ENCODE results near the gene ZNF260.
"Not testable (repeated sequence)": the region's sequence is repeated elsewhere in the genome, so short reads cannot be mapped to it uniquely, and the experiment has no call there.

ZNF260 gene

DNA sequence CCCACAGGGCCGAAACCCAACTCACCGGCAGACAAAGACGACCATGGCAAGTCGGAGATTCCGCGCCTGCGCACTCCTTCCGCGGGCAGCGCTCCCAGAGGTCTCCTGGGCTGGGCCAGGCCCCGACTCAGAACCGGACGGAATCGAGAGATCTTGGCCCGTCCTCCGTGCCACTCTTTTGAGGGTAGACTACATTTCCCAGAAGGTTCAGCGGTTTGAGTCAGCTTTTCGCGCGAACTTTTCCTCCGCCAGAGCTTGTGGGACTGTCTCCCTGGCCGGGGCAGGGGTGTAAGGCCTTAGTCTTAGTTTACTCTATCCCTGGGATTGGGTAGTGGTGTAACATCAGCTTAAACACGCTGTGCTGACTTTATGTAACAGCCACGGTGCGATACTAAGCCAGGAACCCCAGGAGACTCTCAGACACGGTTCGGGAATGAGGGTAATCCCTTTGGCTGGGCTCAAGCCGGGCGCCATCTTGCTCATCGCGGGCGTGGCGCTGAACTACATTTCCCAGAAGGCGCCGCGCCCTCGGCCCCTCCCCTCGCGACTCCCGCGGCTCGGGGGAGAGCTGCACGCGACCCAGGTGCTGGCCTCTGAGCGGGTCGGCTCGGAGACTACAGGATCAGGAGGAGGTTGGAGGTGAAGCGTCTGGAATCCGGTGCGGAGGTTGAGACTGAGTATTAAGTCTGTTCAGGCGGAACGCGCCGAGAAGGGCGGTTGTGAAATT lies at the start of gene ZNF260:
Gene ZNF260, minus strand, starts transcription at position 78 of the 727 bp plus-strand sequence. CDS start 13,033 bp downstream, outside the sequence.
- DNase-seq = peak; percentile 91

DNA sequence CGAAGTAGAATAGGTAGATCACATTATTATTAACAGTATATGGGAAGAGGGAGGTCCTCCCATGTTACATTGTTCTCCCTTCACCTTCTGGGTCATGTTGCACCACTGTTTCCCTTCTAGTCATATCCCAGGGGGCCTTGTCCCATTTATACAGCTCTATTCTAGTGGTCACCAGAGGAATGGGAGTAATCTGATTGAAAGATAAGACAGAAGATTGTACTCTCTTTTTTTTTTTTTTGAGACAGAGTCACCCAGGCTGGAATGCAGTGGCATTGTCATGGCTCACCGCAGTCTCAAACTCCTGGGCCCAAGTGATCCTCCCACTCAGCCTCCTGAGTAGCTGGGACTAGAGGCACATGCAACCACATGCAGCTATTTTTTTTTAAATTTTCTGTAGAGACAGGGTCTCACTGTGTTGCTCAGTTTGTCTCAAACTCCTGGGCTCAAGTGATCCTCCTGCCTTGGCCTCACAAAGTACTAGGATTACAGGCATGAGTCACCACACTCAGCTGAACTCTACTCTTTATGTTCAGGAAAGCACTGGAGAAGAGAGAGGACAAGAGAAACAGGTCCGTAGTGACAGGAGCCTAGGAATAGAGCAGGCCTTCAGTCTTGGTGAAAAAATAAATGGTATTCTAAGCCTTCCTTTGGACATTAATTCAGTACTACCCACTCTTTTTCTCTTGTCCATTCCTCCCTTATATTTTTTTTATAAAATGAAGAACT lies 49.4 kb upstream of the ZNF260 start:
- no peak for DNase-seq

DNA sequence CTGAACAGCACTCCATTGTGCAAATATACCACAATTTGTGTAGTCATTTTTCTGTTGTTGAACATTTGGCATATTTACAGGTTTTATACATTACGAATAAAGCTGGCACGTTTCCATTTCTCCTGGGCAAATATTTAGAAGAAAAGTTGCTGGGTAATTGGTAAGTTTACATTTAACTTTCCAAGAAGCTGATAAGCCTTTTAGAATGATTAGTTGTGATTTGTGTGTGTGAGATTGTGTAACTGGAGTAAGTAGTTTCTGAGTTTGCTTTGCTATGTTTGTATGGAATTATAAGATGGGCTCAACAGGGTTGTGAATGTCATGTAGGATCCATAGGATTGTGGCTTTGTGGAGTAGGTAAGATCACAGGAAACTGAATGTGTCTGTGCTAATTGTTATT lies 46.7 kb upstream of the ZNF260 start:
- DNase-seq = no peak

DNA sequence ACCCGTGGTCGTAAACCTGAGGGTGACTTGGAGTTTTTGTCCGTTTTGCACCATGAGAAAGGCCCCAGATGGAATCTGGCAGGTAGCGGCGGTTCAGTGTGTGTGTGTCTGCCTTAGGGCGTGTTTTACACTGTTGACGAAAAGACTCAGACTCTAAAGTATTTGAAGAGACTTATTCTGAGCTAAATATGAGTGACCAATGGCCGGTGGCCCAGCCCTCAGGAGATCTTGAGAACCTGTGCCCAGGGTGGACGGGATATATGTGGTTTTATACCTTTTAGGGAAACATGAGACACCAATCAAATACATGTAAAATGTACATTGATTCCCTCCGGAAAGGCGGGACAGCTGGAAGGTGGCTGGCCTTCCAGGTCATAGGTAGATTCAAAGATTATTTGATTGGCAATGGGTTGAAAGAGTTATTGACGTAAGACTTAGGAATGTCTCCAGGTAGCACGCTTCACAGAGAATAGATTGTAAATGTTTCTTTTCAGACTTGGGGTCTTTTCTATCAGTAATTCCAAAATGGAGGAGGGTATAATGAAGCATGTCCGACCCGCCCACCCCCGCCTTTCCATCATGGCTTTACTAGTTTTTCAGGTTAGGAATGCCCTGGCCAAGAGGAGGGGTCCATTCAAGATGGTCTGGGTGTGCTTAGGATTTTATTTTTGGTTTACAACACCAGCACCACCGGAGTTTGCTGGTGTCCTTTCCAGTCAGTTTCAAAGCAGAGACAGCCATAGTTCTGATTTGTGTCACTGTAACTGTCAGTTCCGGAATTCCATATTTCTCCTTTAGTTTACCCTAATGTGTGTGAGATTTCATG lies 46.0 kb upstream of the ZNF260 start:
- no peak for DNase-seq

DNA sequence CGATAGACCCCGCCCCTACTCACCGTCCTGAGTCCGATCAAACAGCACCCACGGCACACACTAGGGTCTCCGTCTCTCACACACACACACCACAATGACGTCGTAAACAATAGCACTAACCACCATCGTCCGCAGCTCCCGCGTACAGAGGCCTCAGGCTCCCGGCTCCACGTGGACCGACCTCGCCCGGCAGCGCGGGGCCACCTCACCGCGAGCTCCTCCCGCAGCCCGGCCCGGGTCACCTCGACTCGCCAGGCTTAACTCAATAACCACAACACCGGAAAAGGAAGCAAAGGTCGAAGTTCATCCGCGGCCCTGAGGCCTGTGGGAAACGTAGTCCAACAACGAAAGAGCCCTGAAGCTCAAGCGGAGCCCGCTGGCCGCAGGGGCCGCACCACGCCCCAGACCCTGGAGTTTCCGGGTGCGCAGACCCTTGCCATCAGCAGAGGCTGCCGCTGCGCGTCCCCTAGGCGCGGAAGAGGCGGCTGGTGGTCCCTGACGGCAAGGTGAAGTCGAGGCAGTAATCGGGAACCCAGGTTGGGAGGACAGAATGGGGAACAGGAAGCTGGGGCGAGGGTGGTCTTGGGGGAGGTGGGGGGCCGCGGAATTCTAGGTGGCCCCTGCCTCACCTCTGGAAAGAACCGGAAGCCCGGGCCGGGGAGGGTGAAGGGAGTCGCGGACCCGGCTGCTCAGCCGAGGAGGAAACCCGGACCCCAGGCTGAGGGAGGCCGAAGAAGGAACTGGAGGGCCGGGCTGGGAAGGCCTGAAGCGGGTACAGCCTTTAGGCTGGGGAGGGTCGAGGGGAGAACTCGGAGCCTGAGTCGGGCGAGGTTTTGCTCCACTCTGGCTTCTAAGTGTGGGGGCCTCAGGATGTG lies 45.2 kb upstream of the ZNF260 start, which contains the start of gene ZNF529:
Gene ZNF529, minus strand, starts transcription at position 273 of the 875 bp plus-strand sequence. CDS start 946 bp downstream, outside the sequence.
- peak; percentile 89 for DNase-seq

DNA sequence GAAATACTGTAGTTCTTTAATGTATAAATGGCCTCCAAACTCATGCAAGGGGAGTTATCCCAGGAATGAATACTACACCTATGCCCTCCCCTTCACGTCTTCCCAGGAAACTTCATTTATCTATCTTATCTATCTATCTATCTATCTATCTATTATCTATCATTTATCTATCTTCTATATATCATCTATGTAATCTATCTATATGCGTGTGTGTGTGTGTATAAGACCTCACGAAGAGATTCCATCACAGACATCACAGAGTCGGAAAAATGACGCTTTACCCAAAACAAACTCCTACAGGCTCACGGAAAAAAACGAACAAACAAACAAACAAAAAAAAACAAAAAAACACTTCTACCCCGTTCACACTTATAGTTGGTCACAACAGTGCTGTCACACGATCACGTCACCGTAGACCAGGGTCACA lies 44.5 kb upstream of the ZNF260 start:
- no peak for DNase-seq

DNA sequence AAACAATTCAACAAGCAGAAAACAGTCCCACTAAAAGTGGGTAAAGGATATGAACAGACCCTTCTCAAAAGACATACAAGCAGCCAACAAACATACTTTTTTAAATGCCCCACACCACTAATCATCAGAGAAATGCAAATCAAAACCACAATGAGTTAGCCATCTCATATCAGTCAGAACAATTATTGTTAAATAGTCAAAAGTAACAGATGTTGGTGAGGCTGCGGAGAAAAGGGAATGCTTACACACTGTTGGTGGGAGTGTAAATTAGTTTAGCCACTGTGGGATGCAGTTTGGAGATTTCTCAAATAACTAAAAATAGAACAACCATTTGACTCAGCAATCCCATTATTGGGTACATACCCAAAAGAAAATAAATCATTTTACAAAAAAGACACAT lies 36.3 kb upstream of the ZNF260 start:
- no peak for DNase-seq

DNA sequence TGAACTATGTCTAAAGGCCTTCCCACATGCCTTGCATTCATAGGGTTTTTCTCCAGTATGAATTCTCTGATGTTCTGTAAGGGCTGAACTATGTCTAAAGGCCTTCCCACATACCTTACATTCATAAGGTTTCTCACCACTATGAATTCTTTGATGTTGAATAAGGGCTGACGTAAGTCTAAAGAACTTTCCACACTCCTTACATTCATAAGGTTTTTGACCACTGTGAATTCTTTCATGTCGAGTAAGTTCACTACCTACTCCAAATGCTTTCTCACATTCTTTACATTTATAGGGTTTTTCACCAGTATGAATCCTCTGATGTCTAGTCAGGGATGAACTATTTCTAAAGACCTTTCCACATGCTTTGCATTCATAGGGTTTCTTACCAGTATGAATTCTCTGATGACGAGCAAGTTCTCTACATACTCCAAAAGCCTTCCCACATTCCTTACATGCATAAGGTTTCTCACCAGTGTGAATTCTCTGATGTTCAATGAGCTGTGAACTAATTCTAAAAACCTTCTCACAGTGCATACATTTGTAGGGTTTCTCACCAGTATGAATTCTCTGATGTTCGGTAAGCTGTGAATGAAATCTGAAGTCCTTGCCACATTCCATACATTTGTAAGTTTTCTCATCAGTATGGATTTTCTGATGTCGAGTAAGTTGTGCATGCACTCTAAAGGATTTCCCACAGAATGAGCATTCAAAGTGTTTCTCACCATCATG lies 19.1 kb upstream of the ZNF260 start:
- no peak for DNase-seq

DNA sequence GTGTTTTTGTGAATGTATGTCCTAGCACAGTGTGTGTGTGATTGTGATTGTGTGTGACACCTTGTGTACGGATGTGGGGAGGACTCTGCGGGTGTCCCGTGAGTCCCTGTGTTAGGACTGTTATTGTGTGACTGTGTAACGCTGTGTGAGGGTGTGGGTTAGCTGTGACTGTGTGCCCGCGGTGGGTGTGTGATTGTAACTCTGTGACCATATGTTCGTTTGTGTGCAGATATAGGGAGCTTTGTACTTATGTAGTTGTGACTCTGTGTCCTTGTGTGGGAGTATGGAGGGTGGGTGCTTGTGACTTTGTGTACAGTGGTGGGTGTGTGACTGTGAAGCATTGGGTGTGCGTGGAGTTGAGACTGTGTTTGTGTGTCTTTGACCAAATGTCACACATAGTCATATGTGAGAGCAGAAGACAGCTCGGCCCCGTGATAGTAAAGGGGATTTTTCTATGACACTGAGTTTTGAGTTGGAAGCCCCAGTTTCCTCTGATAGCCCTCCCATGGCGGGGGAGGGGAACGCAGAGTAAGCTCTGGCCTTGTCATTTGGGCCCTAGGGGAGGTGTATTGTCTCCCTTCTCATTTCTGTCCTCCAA lies 949 bp upstream of the ZNF260 start:
- DNase-seq = peak; percentile 23

DNA sequence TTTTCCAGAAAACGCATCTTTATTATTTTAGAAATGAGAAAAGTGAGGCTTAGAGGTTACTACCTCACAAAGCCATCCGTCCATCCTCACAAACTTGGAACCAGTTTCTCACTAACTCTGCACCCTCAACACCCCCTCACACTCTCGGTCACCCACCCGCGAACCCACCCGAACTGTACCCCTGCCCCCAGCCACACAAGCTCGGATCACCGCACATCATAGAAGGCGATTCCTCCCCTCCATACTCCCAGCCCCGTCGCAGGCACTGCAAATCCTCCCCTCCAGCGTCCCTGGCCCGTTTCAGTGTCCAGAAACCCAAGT lies 238 bp downstream of the ZNF260 start:
- no peak for DNase-seq

DNA sequence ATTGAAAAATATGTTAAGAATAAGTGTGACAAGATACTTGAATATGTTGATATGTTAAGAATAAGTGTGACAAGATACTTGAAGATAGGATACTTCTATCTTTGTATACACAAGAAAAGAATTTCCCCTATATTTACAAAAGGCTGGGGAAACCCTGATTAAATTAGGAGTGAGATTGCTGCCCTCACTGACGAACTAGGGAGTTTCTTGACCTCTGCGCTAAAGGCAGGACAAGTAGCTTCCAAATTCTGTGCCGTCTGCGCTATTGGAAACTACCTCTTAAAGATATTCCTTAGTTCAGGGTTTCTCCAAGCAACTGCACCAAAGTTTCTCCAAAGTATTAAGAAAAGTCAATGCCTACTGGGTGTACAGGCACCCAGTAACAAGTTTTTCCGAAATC lies 730 bp downstream of the ZNF260 start:
- DNase-seq = peak; percentile 5

DNA sequence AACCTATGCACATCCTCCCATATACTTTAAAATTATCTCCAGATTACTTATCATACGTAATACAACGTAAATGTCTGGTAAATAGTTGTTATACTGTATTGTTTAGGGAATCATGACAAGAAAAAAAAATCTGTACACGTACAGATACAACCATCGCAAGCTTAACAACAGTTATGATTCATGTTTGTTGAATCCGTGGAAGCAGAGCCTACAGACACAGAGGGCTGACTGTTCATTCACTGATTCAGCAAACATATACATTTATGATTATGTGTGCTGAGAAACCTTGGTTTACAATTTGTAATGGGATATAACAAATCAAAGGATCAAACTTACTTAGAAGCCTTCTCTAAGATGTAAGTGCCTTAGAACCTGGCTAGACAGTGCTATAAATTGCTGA lies 1.5 kb downstream of the ZNF260 start:
- no peak for DNase-seq

DNA sequence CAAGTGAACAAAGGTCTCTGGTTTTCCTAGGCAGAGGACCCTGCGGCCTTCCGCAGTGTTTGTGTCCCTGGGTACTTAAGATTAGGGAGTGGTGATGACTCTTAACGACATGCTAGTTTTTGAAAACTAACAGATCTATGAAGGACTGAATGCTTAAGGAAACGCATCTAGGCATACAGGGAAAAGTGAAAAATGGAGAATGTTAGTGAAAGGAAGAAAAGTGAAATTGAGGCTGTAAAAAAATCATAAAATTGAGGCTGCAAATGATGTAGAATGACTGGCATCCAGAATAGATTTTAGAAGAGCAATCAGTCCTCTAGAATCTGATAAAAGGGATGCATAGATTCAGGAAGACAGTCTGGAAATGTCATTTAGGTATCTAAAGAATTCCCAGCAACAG lies 3.5 kb downstream of the ZNF260 start:
- DNase-seq = no peak

DNA sequence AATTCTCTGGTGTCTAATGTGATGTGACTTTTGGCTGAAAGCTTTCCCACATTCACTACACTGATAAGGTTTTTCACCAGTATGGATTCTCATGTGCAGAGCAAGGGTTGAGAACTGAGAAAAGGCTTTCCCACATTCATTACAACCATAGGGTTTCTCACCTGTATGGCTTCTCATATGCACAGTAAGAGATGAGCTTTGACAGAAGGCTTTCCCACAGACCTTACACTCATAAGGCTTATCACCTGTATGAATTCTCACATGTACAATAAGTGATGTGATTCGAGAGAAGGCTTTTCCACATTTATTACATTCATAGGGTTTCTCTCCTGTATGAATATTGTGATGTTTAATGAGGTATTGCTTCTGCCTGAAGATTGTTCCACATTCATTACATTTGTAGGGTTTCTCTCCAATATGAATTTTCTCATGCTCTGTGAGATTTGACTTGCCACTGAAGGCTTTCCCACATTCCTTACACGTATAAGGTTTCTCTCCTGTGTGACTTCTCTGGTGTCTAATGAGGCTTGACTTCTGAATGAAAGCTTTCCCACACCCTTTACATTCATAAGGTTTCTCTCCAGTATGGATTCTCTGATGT lies 14.0 kb downstream of the ZNF260 start:
- no peak for DNase-seq

DNA sequence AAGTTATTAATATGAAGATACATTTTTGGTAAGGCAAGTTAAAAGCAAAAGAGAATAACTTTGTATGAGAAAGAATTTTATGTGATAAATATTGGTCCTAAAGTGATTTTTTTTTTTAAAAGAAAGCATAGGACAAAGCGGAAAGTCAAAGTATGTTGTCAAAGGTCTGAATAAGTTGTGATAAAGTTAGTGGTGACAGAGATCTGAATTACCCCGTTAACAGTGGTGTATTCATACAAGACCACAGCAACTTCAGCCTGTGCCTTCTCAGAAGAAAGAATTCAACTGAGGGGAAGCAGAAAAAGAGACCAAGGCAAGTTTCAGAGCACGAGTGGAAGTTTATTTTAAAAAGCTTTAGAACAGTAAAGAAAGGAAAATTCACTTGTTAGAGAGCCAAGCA lies 19.7 kb downstream of the ZNF260 start:
- no peak for DNase-seq

DNA sequence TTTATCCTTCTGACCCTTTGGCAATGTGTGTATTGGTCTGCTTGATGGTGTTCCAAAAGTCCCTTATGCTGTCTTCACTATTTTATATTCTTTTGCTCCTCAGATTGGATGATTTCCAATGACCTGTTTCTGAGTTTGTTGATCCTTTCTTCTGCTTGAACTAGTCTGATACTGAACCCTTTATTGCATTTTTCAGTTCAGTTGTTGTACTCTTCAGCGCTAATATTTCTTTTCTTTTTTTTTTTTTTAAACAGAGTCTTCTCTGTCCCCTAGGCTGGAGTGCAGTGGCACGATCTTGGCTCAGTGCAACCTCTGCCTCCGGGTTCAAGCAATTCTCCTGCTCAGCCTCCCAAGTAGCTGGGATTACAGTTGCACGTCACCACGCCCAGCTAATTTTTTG lies 26.1 kb downstream of the ZNF260 start:
- DNase-seq = no peak

DNA sequence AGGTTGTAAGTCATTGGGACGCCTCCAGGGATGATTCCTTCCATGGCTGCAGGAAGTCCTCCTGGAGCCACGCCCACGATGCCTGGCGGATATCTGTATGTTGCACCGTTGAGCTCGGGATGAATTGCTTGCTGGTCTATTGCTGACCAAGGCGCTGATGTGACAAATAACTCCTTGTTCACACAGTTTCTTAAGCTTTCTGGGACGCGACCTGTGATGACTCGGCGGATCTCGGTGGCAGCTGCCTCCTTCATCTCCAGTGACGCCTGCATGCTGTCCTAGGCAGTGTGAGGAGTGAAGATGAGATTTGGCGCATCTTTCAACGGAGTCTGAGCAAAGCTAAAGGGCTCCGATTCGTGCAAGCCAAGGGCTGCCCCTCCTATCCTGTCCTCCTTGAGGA lies 31.1 kb downstream of the ZNF260 start:
- no peak for DNase-seq

DNA sequence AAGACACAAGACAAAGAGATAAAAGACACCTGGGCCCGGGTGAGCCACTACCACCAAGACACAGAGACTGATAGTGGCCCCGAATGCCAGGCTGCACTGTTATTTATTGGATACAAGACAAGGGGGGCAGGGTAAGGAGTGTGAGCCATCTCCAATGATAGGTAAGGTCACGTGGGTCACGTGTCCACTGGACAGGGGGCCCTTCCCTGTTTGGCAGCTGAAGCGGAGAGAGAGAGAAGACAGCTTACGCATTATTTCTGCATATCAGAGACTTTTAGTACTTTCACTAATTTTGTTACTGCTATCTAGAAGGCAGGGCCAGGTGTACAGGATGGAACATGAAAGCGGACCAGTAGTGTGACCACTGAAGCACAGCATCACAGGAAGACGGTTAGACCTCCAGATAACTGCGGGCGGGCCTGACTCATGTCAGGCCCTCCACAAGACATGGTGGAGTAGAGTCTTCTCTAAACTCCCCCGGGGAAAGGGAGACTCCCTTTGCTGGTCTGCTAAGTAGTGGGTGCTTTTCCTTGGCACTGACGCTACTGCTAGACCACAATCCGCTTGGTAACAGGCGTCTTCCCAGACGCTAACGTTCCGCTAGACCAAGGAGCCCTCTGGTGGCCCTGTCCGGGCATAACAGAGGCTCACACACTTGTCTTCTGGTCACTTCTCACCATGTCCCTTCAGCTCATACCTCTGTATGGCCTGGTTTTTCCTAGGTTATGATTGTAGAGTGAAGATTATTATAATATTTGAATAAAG lies 35.2 kb downstream of the ZNF260 start:
- peak; percentile 59 for DNase-seq

DNA sequence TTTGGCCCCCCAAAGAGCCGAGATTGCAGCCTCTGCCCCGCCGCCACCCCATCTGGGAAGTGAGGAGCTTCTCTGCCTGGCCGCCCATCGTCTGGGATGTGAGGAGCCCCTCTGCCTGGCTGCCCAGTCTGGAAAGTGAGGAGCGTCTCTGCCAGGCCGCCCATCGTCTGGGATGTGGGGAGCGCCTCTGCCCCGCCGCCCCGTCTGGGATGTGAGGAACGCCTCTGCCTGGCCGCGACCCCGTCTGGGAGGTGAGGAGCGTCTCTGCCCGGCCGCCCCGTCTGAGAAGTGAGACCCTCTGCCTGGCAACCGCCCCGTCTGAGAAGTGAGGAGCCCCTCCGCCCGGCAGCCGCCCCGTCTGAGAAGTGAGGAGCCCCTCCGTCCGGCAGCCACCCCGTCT lies 37.2 kb downstream of the ZNF260 start:
- DNase-seq = not testable (repeated sequence)

DNA sequence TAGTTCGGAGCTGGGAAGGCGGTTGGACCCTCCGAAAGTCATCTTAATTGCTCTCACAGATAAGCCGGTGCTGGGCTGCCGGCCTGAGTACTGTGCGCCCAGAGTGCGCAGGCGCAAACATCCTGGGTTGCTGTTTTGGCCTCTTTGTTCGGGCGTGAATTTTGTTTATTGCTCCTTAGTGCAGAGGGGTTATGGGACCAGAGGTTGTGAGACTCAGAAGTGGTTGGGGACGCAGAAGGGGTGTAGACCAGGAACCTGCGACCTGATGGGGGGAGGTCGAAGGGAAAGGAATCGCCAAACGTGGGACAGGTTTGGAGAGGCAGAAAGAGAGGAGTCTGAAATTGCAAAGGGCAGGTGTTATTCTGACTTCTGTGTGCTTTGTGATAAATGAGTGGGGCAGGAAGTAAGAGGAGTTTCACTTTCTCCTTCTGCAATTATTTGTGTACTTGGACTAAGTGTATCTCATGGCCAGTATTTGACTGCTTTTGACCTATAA lies 38.1 kb downstream of the ZNF260 start:
- DNase-seq = peak; percentile 83
